HG03064 (cell line): ENCODE measurements around the gene DDX46.
"Not testable (repeated sequence)": the region's sequence is repeated elsewhere in the genome, so short reads cannot be mapped to it uniquely, and the experiment has no call there.

Source experiments
- ATAC-seq: cut with Tn5 transposase; IDR thresholded peaks from one replicate; pipeline ENCODE4 v1.9.1; 2021; ENCODE audit warnings: low read depth; ENCODE audit not compliant: unreplicated experiment

The DDX46 gene, protein sequence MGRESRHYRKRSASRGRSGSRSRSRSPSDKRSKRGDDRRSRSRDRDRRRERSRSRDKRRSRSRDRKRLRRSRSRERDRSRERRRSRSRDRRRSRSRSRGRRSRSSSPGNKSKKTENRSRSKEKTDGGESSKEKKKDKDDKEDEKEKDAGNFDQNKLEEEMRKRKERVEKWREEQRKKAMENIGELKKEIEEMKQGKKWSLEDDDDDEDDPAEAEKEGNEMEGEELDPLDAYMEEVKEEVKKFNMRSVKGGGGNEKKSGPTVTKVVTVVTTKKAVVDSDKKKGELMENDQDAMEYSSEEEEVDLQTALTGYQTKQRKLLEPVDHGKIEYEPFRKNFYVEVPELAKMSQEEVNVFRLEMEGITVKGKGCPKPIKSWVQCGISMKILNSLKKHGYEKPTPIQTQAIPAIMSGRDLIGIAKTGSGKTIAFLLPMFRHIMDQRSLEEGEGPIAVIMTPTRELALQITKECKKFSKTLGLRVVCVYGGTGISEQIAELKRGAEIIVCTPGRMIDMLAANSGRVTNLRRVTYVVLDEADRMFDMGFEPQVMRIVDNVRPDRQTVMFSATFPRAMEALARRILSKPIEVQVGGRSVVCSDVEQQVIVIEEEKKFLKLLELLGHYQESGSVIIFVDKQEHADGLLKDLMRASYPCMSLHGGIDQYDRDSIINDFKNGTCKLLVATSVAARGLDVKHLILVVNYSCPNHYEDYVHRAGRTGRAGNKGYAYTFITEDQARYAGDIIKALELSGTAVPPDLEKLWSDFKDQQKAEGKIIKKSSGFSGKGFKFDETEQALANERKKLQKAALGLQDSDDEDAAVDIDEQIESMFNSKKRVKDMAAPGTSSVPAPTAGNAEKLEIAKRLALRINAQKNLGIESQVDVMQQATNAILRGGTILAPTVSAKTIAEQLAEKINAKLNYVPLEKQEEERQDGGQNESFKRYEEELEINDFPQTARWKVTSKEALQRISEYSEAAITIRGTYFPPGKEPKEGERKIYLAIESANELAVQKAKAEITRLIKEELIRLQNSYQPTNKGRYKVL

DNA sequence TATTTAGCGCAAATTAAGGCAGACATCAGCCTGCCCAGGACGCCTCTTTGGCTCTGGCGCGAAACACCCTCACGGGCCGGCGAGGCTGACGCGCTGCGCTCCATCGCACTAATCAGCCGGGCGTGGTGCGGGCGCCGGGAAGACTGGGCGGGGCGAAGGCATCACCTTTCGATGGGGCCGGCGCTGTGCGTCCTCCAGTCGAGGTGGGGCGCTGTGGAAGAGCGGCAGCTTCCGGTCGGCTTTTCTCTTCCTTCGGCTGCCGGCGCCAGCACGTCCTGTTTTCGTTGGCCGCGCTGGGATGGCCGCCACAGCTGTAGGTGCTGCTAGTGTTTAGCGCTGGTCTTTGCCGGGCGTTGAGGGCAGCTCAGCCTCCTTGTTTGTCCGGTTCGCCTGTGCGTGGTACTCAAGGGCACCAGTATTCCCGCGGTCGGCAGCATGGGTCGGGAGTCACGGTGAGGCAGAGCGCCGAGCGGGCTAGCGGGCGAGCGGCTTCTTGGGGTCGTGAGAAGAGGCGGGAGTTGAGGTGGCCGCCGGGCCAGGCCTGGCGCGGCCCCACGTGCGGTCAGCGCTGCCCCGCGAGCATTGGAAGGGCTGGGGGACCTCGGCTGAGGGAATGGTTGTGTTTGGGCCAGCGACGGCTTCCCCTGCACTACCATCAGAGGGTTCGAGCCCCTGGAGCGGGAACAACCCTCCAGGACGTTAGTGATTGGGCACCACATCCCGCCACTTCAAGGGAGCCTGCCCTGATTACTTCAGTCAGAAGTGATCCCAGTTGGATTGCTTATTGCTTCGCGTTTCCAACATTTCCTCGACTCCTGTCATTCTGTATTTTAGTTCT lies at the start of gene DDX46:
Gene DDX46 (plus strand): TSS at position 276 of the 838 bp plus-strand sequence. CDS start 160 bp downstream, at position 436.
- peak; percentile 95 for ATAC-seq

DNA sequence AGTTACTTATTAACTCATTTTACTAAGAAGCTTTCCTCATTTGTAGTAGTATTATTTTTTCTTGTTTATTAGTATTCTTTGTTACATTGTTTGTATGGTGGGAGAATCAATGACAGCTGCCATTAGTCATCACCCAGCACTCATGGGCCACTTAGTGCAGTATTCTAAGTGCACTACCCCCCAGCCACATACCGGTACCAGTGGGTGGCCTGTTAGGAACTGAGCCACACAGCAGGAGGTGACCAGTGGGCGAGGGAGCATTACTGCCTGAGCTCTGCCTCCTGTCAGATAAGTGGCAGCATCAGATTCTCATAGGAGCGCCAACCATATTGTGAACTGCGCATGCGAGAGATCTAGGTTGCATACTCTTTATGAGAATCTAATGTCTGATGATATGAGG lies 44.5 kb upstream of the DDX46 start:
- no peak for ATAC-seq

DNA sequence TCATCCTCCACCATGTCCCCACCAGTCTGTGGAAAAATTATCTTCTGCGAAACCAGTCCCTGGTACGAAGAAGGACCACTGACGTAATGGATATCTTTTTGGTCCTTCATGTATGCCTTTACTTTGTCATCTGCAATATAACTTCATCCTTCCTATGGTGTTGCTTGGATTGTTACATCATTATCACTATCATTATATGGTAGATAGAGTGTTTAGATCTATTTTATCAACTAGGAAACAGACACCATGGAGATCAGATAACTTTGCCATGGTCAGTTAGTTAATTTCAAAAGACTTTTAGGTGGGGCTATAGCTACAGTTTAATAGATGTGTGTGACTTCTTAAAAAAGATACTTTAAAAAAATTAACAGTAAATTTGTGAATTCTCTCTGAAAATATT lies 44.0 kb upstream of the DDX46 start:
- ATAC-seq = no peak

DNA sequence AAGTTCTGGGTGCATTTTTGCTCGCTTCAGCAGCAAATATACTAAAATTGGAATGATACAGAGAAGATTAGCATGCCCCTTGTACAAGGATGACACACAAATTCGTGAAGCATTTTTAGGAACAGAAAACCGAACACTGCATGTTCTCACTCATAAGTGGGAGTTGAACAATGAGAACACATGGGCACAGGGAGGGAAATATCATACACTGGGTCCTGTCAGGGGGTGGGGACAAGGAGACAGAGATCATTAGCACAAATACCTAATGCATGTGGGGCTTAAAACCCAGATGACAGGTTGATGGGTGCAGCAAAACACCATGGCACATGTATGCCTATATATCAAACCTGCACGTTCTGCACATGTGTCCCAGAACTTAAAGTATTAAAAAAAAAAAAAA lies 43.1 kb upstream of the DDX46 start:
- ATAC-seq = not testable (repeated sequence)

DNA sequence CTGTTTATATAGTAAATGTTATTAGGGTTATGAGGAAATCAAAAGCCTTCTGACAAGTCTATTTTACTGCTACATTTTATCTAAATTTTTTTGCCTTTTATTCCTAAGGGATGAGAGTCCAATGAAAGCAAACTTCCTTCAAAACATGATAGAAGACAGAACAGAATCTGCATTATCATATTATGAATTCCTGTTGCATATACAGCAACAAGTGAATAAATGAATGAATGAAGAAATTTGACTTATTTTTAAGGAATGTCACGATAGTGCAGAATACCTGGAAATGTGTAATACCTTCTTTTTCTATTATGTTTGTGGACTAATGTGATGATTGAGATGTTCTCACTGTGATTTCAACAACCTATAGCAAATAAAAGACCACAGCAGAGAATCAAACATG lies 33.7 kb upstream of the DDX46 start:
- no peak for ATAC-seq

DNA sequence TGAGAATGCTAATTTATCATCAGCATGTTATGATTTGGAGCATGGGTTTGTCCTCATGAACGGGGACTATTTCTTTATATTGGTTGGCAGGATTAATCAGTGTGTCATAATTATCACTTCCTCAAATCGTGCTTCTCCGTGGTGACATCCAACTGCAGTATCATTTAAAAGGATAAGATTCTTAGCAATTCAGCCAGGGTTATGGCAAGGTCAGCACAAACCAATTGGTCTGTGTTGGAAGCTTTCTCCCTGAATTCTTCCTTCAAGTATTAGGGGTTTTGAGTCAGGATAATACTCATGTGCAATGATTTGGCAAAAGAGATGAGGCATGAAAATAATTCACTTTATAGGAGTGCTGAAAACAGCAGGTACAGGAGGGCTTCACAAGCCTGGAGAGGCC lies 25.8 kb upstream of the DDX46 start:
- no peak for ATAC-seq

DNA sequence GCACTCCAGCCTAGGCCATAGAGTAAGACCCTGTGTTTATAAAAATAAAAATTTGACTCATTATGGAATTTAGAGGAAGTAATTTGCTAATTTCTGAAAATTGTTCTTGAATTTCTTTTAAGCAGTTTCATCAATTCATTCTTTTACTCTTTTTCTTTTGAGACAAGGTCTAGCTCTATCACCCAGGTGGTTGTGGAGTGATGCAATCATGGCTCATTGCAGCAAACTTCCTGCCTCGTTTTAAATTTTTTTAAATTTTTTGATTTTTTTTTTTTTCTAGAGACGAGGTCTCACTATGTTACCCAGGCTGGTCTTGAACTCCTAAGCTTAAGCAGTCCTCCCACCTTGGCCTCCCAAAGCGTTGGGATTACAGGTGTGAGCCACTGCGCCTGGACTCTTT lies 23.3 kb upstream of the DDX46 start:
- ATAC-seq = no peak

DNA sequence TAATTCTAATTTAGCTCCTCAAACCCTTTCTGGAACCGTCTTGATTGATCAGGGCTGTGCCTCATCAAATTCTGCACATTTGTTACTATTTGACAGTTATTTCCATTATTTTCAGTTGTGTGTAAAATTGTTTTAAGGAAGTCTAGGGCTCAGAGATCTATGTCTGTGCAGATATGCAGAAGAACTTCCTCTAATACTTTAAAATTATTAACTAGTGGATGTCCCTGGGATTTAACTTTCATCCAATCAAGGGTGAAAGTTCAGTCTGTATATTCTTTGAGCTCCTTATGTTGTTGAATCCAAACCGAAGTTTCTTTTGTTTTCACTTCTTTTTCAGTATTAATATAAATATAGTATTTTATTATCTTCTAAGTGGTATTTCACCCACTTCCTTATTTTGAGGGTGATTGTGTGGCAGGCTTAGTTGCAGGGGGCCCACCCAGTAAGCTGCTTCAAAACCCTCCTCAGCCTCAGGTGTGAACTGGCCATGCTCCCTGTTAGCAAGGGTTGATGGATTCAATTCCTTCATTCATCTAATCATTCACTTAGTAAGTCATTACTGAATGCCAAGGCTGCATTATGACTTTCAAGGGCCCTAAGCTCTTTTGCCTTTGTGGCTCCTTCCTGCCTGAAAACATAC lies 22.3 kb upstream of the DDX46 start:
- no peak for ATAC-seq

DNA sequence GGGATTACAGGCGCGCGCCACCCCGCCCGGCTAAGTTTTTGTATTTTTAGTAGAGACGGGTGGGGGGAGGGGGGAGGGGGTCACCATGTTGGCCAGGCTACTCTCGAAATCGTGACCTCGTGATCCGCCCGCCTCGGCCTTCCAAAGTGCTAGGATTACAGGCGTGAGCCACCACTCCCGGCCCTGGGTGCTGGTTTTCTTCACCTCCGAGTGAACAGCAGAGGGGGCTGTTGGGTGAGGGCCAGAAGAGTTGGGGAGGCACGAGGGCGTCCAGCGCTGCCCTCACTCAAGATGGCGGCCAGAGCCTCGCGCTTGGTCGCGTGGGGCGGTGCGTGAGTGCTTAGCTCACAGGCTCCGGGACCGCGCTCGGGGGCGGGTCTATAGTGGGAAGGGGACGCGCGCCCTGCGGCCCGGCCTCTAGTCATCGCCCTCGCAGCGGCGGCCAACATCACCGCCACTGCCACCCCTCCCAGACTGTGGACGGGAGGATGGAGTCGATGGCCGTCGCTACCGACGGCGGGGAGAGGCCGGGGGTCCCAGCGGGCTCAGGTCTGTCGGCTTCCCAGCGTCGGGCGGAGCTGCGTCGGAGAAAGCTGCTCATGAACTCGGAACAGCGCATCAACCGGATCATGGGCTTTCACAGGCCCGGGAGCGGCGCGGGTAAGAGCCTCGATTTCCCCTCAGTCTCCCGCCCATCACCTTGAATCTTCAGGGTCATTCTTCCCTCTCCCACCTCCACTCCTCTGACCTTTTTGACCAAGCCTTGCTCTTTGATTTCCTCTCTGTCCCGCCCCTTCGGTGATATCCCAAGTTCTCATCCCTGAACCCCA lies 20.2 kb upstream of the DDX46 start, which contains the start of gene CAMLG:
Gene CAMLG (plus strand): TSS at position 416 of the 830 bp plus-strand sequence. CDS start 73 bp downstream, at position 489.
- peak; percentile 92 for ATAC-seq

DNA sequence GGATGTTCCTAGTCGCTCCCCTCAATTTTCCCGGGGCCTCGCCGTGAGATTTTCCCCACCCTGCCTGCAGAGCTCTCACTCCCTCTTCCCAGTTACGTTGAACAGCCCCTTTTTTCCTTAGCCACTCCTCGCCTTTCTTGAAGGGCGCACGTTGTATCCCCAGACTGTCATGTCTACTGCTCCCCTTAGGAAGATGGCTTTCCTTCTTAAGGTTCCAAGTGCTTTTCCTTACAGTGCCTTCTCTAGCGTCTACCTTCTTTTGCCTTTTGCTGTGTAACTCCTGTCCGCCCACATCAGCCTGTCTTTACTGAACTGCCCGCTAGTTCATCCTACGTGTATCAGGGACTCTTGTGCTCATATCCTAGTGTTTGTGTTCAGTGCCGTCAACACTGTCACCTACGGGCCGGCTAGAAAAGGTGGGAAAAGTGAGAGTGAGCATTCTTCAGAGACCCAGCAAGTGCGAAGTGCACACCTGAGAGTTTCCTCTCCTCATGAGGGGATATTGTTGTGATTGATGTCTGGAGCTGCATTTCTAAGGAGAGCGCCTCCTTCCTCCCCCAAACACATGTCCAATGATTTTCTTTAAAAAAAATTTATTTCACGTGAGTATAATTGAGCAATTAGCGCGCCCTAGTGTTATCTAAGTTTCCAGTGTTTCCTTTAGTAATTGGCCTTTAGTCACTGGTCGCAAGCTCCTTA lies 19.5 kb upstream of the DDX46 start:
- no peak for ATAC-seq

DNA sequence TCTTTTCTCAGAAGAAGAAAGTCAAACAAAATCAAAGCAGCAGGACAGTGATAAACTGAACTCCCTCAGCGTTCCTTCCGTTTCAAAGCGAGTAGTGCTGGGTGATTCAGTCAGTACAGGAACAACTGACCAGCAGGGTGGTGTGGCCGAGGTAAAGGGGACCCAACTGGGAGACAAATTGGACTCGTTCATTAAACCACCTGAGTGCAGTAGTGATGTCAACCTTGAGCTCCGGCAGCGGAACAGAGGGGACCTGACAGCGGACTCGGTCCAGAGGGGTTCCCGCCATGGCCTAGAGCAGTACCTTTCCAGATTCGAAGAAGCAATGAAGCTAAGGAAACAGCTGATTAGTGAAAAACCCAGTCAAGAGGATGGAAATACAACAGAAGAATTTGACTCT lies 17.5 kb upstream of the DDX46 start:
- ATAC-seq = no peak

DNA sequence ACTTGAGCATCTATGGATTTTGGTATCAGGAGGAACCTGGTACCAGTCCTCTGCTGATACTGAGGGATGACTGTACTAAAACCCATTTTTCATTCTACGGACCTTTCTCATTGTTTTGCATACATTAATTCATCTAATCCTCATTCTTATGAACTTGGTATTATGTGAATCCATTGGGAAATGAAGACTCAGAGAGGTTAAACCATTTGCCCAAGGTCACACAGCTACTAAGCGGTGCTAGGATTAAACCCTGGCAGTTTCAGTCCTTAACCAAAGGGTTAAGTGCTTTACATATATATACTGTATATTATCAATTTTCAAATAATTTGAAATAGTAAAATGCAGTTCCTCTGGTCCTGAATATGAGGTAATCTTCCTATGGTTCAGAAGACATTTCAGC lies 16.4 kb upstream of the DDX46 start:
- ATAC-seq = no peak

DNA sequence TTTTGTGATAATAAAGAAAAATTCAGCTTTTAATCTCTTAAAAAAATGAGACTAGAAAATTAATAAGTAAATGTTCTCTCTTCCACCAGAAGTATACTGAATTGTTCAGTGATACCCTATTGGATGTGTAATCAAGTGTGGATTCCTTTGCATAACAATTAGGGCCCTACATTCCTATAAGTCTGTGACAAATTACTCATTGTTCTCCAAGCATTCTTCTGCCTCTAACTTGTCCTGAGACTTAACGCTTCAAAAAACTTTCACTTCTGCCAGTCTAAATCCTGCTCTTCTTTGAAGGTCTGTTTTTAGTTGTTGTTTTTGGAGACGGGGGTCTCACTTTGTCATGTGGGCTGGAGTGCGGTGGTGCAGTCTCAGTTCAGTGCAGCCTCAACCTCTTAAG lies 9.2 kb upstream of the DDX46 start:
- no peak for ATAC-seq

DNA sequence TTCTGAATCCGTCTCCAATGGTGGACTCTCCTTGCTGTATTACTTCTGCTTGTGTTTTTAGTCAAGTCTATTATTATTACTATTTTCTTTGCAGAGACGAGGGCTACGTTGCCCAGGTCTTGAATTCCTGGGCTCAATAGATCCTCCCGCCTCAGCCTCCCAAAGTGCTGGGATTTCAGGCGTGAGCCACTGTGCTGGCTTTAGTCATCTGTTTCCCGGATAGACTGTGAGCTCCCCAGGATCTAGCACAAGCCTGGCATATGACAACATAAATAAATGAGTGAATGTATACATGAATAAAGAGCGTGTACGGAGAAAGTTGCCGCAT lies 439 bp upstream of the DDX46 start:
- ATAC-seq = peak; percentile 14

DNA sequence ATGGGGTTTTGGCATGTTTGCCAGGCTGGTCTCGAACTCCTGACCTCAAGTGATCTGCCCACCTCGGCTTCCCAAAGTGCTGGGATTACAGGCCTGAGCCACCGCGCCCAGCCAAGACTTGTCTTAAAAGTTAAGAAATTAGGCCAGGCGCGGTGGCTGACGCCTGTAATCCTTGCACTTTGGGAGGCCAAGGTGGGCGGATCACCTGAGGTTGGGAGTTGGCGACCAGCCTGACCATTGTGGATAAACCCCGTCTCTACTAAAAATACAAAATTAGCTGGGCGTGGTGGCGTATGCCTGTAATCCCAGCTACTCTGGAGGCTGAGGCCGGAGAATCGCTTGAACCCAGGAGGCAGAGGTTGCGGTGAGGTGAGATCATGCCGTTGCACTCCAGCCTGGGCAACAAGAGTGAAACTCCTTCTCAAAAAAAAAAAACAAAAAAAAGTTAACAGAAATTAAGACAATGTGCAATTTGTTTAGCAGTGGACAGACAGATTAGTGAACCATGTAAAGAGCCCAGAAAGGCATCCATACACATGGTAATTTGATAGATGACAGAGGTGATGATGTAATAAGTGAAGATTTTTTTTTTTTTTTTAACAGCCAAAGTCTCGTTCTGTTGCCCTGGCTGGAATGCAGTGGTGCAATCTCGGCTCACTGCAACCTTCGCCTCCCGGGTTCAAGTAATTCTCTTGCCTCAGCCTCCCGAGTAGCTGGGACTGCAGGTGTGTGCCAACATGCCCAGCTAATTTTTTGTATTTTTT lies 9.1 kb downstream of the DDX46 start:
- ATAC-seq = not testable (repeated sequence)

DNA sequence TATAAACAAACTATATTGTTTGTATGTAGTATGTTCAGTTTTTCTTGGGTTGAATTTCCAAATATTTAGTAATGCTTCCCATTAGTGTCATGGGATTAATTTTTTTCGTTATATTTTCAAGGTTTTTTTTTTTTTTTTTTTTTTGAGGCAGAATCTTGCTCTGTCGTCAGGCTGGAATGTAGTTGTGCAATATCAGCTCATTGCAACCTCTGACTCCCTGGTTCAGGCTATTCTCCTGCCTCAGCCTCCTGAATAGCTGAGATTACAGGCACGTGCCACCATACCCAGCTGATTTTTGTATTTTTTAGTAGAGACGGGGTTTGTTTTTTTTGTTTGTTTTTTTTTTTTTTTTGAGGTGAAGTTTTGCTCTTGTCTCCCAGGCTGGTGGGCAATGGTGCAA lies 10.6 kb downstream of the DDX46 start:
- no peak for ATAC-seq

DNA sequence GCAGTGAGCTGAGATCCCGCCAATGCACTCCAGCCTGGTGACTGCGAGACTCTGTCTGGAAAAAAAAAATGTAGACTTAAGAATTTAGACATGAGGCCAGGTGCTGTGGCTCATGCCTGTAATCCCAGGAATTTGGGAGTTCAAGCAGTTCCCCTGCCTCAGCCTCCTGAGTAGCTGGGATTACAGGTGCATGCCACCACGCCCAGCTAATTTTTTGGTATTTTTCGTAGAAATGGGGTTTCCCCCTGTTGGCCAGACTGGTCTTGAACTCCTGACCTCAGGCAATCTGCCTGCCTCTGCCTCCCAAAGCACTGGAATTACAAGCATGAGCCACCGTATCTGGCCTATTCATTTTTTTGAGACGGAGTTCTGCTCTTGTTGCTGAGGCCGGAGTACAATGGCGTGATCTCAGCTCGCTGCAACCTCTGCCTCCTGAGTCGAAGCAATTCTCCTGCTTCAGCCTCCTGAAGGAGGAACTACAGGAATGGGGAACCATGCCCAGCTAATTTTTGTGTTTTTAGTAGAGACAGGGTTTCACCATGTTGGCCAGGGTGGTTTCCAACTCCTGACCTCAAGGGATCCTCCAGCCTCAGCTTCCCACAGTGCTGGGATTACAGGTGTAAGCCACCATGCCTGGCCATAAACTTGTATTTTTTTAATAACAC lies 14.0 kb downstream of the DDX46 start:
- ATAC-seq = no peak
